ENCODE data around the gene CDK5RAP2. TPM values are rescaled to one million over a fixed set of nuclear protein-coding genes. Genes with fewer than 3 reads are reported as not detected.
"Not testable (repeated sequence)": the region's sequence is repeated elsewhere in the genome, so short reads cannot be mapped to it uniquely, and the experiment has no call there.

Gene CDK5RAP2
- polyA plus RNA-seq (2011; rRNA removed) (28.1 and 33.8 TPM in 2 replicates), polyA minus RNA-seq (2011; rRNA and poly(A)+ RNA removed) (30.5 and 33.1 TPM in 2 replicates)

DNA sequence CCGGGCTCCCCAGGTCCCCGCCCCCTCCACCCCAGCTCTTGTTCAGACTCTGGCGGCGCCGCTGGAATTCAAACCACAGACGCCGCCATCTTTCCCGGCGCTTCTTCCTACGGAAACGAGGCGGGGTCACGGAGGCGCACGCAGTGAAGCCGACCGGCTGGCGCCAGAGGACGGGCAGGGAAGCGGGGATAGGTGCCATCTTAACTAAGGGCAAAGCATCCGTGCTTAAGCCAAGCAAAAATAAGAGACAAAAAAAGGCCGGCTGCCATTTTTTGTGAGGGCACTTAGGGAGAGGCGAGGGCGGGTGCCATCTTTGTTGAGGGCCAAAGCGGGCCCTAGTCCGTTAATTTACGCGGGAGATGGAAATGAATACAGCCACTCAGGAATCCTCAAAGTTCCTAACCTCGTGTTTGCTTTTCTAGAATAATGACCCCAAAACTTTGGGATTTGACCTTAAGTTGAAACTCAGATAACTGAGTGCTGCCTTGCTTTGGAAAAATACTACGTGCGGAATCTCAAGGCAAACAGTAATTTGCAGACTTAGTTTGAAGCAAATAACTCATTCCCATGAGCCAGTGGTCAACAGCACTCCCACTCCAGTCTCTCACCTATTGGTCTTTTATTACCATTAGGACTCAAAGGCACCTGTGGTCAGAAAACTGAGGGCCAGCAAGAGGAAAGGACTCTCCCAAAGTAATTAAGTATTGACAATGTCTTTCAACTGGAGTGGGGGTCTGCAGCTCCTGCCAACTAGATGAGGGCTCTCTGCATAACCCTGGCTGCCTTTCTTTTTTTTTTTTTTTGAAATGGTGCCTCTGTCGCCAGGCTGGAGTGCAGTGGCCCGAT lies at the start of gene CDK5RAP2:
CDK5RAP2 (minus strand) TSS at position 117 of the 846 bp plus-strand sequence. CDS start 189 bp downstream, outside the sequence.
- no peak for TF ChIP-seq CTCF (IDR thresholded peaks at IDR 0.05; ENCODE audit: insufficient read depth, low read depth, low read length)

DNA sequence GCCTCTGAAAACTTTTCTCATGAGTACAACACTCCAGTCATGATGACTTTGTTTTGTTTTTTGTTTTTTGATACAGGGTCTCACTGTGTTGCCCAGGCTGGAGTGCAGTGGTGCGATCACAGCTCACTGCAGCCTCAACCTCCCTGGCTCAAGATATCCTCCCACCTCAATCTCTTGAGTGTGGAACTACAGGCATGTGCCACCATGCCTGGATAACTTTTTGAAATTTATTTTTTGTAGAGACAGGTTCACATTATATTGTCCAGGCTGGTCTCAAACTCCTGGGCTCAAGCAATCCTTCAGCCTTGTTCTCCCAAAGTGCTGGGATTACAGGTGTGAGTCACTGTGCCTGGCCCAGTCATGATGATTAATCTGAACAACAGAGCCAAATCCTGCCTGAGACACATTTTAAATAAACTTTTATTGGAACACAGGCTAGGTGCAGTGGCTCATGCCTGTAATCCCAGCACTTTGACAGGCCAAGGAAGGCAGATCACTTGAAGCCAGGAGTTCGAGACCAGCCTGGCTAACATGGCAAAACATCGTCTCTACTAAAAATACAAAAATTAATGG lies 49.0 kb upstream of the CDK5RAP2 start:
- DNase-seq (ENCODE audit: low read depth); H3K36me3 ChIP-seq (ENCODE audit: control insufficient read depth, insufficient read depth, low read length); H3K4me3 ChIP-seq (ENCODE audit: low read depth, low read length); H3K27me3 ChIP-seq (ENCODE audit: control insufficient read depth, insufficient read depth, low read length); POLR2A ChIA-PET: not testable (repeated sequence)
- CTCF ChIA-PET, result interaction anchor here (0.8 to 1.2 kb wide), 2 partner anchors 9 to 11 kb away, joined by 3 to 6 read pairs; no protein-coding TSS in a partner anchor

More for the DNA sequence above, at the start of gene CDK5RAP2:
- Histone ChIP-seq H3K36me3 (ENCODE audit: control insufficient read depth, insufficient read depth, low read length) (no peaks in the 10 kb centered on the region), H3K4me3 (ENCODE audit: low read depth, low read length) (peak within 1 kb of the TSS; percentile 99), H3K27me3 (ENCODE audit: control insufficient read depth, insufficient read depth, low read length) (no peaks in the 10 kb centered on the region)
- CTCF ChIA-PET, result no interaction called here
- DNase-seq (ENCODE audit: low read depth), result peak; percentile 95
- POLR2A ChIA-PET, result no interaction called here

DNA sequence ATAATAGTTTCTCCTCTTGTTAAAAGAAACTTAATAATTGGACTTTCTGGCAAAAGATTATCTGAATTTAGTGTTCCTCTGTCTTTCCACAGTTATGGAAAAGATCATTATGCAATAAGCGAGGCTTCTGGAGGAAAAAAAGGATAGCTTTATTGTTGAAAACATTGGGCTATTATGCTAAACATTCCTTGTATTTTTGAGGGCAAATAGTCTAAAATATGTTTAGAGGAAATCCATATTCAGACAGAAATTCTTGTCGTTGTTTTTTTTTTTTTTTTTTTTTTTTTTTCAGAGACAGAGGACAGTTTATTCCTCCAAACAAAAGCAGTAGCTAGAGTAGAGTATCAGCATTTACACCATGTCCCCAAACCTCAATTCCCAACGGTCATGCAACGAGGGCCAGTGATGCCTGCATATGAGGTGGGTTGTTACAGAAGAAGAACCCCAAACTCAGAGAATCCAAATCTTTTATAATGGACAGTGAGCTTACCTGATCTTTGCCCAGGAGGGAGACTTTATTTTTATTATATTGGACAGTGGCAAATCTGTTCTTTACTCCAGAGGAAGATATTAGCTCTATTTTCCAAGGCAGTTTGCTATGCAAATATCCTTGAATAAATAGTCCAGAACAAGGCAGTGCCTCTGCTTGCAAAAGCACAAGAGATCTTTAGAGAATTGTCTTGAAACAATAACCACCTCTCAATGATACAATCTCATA lies 48.4 kb upstream of the CDK5RAP2 start:
- POLR2A ChIA-PET, result no interaction called here

DNA sequence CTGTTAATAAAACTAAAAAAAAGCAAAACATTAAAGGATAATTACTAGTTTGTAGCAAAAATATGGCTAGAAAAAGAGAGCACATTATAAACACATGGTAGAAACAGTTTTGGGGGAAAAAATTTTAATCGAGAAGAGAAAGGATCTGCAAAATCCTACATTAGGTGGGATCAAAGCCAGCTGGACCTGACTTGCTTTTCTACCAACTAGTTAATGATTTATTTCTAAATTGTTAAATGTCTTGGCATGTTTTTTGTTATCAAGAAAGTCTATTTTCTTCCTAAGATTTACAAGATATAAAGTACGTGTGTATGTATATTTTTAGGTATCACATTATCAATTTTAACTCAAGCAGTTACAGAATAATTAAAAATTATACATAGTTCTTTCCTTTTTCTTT lies 47.1 kb upstream of the CDK5RAP2 start:
- ChIA-PET CTCF (interaction anchor here (2.1 kb wide), 1 partner anchor 9 kb away, joined by 4 read pairs; no protein-coding TSS in a partner anchor), POLR2A (no interaction called here)

More for the DNA sequence above, 48.4 kb upstream of the CDK5RAP2 start:
- DNase-seq (ENCODE audit: low read depth), result no peak
- CTCF ChIA-PET, result interaction anchor here (0.8 to 1.2 kb wide), 3 partner anchors 9 to 15 kb away, joined by 3 to 6 read pairs (median 3); no protein-coding TSS in a partner anchor
- no peaks in the 10 kb centered on the region for H3K27me3 ChIP-seq (ENCODE audit: control insufficient read depth, insufficient read depth, low read length)
- H3K36me3 ChIP-seq (ENCODE audit: control insufficient read depth, insufficient read depth, low read length), result no peaks in the 10 kb centered on the region
- no peak for TF ChIP-seq CTCF (IDR thresholded peaks at IDR 0.05; ENCODE audit: insufficient read depth, low read depth, low read length)
- no peak overlapping the region for H3K4me3 ChIP-seq (ENCODE audit: low read depth, low read length)

GRCh38 chr9:120626512-120626911 lies 46.5 kb upstream of the CDK5RAP2 start:
- ChIA-PET CTCF (interaction anchor here (0.7 to 2.1 kb wide), 2 partner anchors 9 to 12 kb away, joined by 3 to 4 read pairs; no protein-coding TSS in a partner anchor), POLR2A (no interaction called here)
- H3K36me3 ChIP-seq (ENCODE audit: control insufficient read depth, insufficient read depth, low read length), result no peaks in the 10 kb centered on the region
- no peak for TF ChIP-seq CTCF (IDR thresholded peaks at IDR 0.05; ENCODE audit: insufficient read depth, low read depth, low read length)
- H3K27me3 ChIP-seq (ENCODE audit: control insufficient read depth, insufficient read depth, low read length), result no peaks in the 10 kb centered on the region
- no peak overlapping the region for H3K4me3 ChIP-seq (ENCODE audit: low read depth, low read length)
- no peak for DNase-seq (ENCODE audit: low read depth)

More for the DNA sequence above, 47.1 kb upstream of the CDK5RAP2 start:
- DNase-seq (ENCODE audit: low read depth), result no peak
- Histone ChIP-seq H3K27me3 (ENCODE audit: control insufficient read depth, insufficient read depth, low read length) (no peaks in the 10 kb centered on the region), H3K36me3 (ENCODE audit: control insufficient read depth, insufficient read depth, low read length) (no peaks in the 10 kb centered on the region), H3K4me3 (ENCODE audit: low read depth, low read length) (no peak overlapping the region)
- TF ChIP-seq CTCF (IDR thresholded peaks at IDR 0.05; ENCODE audit: insufficient read depth, low read depth, low read length), result no peak

Data from BJ (cell line).